Ovary (tissue), 9 donors: ENCODE data around the gene LEPR. TPM values are rescaled to one million over a fixed set of nuclear protein-coding genes. Genes with fewer than 3 reads are reported as not detected.
"Not testable (repeated sequence)": the region's sequence is repeated elsewhere in the genome, so short reads cannot be mapped to it uniquely, and the experiment has no call there.

ENCODE experiments used
- DNase-seq, 5 donors: peaks; one replicate each; pipeline ENCODE4 v3.0.0-alpha.2; 2019 to 2020
- H3K27ac ChIP-seq, 2 donors: fragments of 200-600 bp; one replicate each; pipeline versions ENCODE4 v1.5.1 to v1.8.0; 2019 to 2022
- H3K27me3 ChIP-seq: fragments of 200-600 bp; one replicate; pipeline ENCODE4 v1.8.0; 2022
- H3K36me3 ChIP-seq: fragments of 200-600 bp; sonication (generic); one replicate; pipeline ENCODE4 v1.5.1; 2019
- H3K4me1 ChIP-seq: one replicate; pipeline ENCODE4 v1.8.1; 2013; ENCODE audit warnings: mild to moderate bottlenecking, moderate library complexity; ENCODE audit not compliant: insufficient read depth
- H3K4me3 ChIP-seq: fragments of 200-600 bp; sonication (generic); one replicate; pipeline ENCODE4 v1.5.1; 2017
- H3K9me3 ChIP-seq, 2 donors: fragments of 200-600 bp in 1 of 2; sonication (generic) in 1 of 2; one replicate each; pipeline versions ENCODE4 v1.5.1 to v1.8.1; 2013 to 2019; ENCODE audit warnings: mild to moderate bottlenecking in 1 of 2, moderate library complexity in 1 of 2
- EP300 ChIP-seq: sonication (generic); formaldehyde crosslinking; IDR thresholded peaks from one replicate; pipeline ENCODE4 v1.6.1; 2017; ENCODE audit warnings: antibody characterized with exemption
- POLR2A ChIP-seq: fragments of 450-650 bp; IDR thresholded peaks from one replicate; pipeline ENCODE4 v1.6.1; 2017; ENCODE audit warnings: antibody characterized with exemption, mild to moderate bottlenecking, moderate library complexity
- WGBS, 3 donors: extraction: QIAGEN DNeasy Blood & Tissue Kit in 1 of 3; methylation state at CpG; one replicate each; pipeline versions ENCODE4 v1.1.5 to v1.1.7; 2013 to 2017; 5-methylcytosine and 5-hydroxymethylcytosine counted together
- intact Hi-C, 4 donors: fragments of 100-400 bp; cut with DNase I; formaldehyde crosslinking; loops; one replicate each; pipeline versions ENCODE4 v1.11.0 to v1.15.1; 2022 to 2023
- polyA plus RNA-seq, 2 donors: library from polyadenylated mRNA; stranded (reverse); fragments of 200-250 nt in 1 of 2; fragments of 350-450 nt in 1 of 2; fragmentation: Illumina TruSeq in 1 of 2; extraction: RNeasy Lipid Tissue Mini Kit (QIAGEN cat#74804) in 1 of 2; gene quantifications; one replicate each; pipeline ENCODE4 v1.2.3, GENCODE V29; 2013 to 2014
- total RNA-seq, 7 donors: library from RNA; depleted of rRNA in 2 of 7; stranded (reverse); fragments of >200 nt in 2 of 7; fragmentation: NEBNext Ultra II Directional in 3 of 7; extraction: Animal tissue kit (Norgen Biotek cat#: 25700) in 3 of 7; gene quantifications; one replicate each; pipeline versions ENCODE4 v1.1.0 to v1.2.4, GENCODE V29; 2016 to 2023
- TF ChIP-seq, protein P1 (sequence below), 3 donors: fragments of 450-650 bp in 2 of 3; fragments of 200-600 bp in 1 of 3; IDR thresholded peaks; one replicate each; pipeline versions ENCODE4 v1.5.1 to v1.8.0; 2016 to 2022; ENCODE audit warnings: antibody characterized with exemption in 3 of 3, mild to moderate bottlenecking in 1 of 3
- donor health status: DM: no; HTN: no; CAD: no; lungs with moderate emphysema.
- donor health status: DM: no; HTN: no; CAD: no.
- donor health status: Bipolar disorder and iron deficiency.
- donor health status: DM: yes; HTN: yes; CAD: no.
- donor health status: DM: no; HTN: no; CAD: no.
- donor health status: DM: yes; HTN: yes; CAD: no.

LEPR gene
- total and polyA plus RNA-seq, 9 donors: 21.2 to 108 (median 29.2) TPM

- Histone ChIP-seq H3K27me3 (no peaks in the 10 kb centered on the region), H3K27ac (no peak overlapping the region), H3K9me3 (no peaks in the 10 kb centered on the region), H3K4me3 (no peak overlapping the region), H3K4me1 (no peaks in the 10 kb centered on the region), H3K36me3 (no peaks in the 10 kb centered on the region)
- intact Hi-C loops: no loop called here
- DNase-seq: no peak
- TF ChIP-seq EP300: no peak
- TF ChIP-seq, protein P1, sequence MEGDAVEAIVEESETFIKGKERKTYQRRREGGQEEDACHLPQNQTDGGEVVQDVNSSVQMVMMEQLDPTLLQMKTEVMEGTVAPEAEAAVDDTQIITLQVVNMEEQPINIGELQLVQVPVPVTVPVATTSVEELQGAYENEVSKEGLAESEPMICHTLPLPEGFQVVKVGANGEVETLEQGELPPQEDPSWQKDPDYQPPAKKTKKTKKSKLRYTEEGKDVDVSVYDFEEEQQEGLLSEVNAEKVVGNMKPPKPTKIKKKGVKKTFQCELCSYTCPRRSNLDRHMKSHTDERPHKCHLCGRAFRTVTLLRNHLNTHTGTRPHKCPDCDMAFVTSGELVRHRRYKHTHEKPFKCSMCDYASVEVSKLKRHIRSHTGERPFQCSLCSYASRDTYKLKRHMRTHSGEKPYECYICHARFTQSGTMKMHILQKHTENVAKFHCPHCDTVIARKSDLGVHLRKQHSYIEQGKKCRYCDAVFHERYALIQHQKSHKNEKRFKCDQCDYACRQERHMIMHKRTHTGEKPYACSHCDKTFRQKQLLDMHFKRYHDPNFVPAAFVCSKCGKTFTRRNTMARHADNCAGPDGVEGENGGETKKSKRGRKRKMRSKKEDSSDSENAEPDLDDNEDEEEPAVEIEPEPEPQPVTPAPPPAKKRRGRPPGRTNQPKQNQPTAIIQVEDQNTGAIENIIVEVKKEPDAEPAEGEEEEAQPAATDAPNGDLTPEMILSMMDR (IDR thresholded peaks at IDR 0.05): no peak
- TF ChIP-seq POLR2A: no peak
Measured at GRCh38 chr1:65457868-65458267, 37.4 kb downstream of the LEPR start.

DNA sequence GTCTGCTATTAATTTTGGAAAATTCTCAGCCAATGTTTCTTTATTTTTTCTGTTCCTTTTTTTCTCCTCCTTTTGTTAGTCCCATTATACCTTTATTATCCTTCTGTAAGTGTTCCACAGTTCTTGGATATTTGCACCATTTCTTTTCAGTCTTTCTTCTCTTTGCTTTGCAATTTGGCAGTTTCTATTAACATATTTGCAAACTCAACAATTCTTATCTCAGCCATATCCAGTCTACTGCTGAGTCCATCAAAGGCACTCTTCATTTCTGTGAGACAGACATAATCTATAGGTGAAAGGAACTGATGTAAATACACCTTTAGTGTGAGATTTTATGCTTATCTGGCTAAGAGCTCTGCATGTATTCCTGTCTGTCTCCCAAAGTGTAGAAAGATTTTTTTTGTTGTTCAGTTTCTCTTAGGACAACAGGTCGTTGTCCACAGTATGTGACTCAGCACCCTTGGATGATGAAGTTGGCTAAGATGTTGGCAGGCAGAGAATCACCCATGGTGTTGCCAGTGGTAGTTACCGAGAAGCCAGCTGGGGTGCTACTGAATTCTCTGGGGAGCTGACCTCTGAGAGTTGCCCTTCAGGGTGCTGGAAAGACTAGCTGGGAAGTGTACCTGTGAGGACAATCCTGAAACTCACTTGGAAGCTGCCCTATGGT is 38.4 kb downstream of the LEPR start:
- no peaks in the 10 kb centered on the region for H3K4me1 ChIP-seq
- no peaks in the 10 kb centered on the region for H3K36me3 ChIP-seq
- 73 to 90% (median 88%) methylated on average over 2 of the region's 2 CpGs for WGBS, 3 donors
- no peaks in the 10 kb centered on the region for H3K27me3 ChIP-seq
- intact Hi-C loops: no loop called here
- no peak overlapping the region for H3K27ac ChIP-seq
- H3K9me3 ChIP-seq: no peaks in the 10 kb centered on the region
- H3K4me3 ChIP-seq: no peak overlapping the region
- TF ChIP-seq POLR2A (no peak), EP300 (no peak)
- TF ChIP-seq, protein P1 (IDR thresholded peaks at IDR 0.05): no peak
- DNase-seq: no peak

DNA sequence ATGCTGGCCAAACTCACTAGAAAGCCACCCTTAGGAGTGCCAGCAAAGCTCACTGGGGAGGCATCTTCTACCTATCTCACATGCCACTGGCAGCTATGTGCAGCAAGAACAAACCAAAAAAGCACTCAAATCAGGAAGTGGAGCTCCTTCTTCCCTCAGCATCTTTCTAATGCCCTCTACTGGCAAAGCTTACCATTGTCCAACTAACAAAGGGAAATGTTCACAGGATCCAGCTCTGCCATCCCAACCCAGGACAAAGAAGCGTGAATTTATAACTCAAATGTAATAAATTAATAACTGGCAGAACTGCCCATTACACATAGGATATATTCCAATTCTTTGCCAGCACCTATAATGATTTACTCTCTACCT is 38.9 kb downstream of the LEPR start:
- H3K27ac ChIP-seq: no peak overlapping the region
- H3K4me3 ChIP-seq: no peak overlapping the region
- 90 to 95% (median 90%) methylated on average over 1 of the region's 1 CpG for WGBS, 3 donors
- no peak for DNase-seq
- TF ChIP-seq, protein P1 (IDR thresholded peaks at IDR 0.05): no peak
- no peak for TF ChIP-seq EP300
- no peak for TF ChIP-seq POLR2A
- no peaks in the 10 kb centered on the region for H3K27me3 ChIP-seq
- no peaks in the 10 kb centered on the region for H3K4me1 ChIP-seq
- no peaks in the 10 kb centered on the region for H3K36me3 ChIP-seq
- H3K9me3 ChIP-seq: no peaks in the 10 kb centered on the region
- intact Hi-C loops: no loop called here

- H3K4me3 ChIP-seq, H3K9me3 ChIP-seq, DNase-seq, H3K36me3 ChIP-seq, H3K27me3 ChIP-seq, H3K27ac ChIP-seq, H3K4me1 ChIP-seq, intact Hi-C loops: not testable (repeated sequence)
- WGBS, 3 donors: 95 to 100% (median 96%) methylated on average over 1 of the region's 1 CpG
Measured at GRCh38 chr1:65465837-65466236, 45.4 kb downstream of the LEPR start.

- intact Hi-C loops: no loop called here
- TF ChIP-seq POLR2A: no peak
- TF ChIP-seq EP300: no peak
- TF ChIP-seq, protein P1 (IDR thresholded peaks at IDR 0.05): no peak
- WGBS, 3 donors: 47 to 70% (median 61%) methylated on average over 6 of the region's 6 CpGs
Measured at GRCh38 chr1:65467536-65467935, 47.1 kb downstream of the LEPR start.

More at GRCh38 chr1:65467536-65467935, 47.1 kb downstream of the LEPR start:
- Histone ChIP-seq H3K9me3 (no peaks in the 10 kb centered on the region), H3K4me1 (peaks cover 9% of the 10 kb centered on the region), H3K4me3 (no peak overlapping the region), H3K27me3 (no peaks in the 10 kb centered on the region), H3K36me3 (no peaks in the 10 kb centered on the region), H3K27ac (no peak overlapping the region)
- DNase-seq: no peak
